ENCODE measurements around the gene TRAPPC12.

DNA sequence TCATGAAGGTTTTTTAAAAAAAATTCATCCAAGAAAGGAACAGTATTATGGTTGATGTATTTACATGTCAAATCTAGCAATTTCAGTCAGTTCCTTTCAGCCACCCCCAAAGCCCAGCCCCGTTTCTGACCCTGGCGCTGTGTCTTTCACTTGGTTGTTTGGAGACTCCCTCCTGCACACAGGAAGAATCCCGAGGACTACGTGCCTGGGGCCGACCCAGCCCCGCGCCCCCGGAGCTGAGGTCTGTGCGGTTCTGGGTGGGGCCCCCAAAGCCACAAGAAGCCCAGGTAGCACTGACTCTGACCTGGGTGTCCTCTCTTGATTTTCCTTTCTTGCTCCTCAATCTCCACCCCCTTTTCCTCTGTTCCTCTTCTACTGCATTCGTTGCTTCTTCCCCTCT, 49.1 kb downstream of the TRAPPC12 start:
- TF ChIP-seq, protein P1, sequence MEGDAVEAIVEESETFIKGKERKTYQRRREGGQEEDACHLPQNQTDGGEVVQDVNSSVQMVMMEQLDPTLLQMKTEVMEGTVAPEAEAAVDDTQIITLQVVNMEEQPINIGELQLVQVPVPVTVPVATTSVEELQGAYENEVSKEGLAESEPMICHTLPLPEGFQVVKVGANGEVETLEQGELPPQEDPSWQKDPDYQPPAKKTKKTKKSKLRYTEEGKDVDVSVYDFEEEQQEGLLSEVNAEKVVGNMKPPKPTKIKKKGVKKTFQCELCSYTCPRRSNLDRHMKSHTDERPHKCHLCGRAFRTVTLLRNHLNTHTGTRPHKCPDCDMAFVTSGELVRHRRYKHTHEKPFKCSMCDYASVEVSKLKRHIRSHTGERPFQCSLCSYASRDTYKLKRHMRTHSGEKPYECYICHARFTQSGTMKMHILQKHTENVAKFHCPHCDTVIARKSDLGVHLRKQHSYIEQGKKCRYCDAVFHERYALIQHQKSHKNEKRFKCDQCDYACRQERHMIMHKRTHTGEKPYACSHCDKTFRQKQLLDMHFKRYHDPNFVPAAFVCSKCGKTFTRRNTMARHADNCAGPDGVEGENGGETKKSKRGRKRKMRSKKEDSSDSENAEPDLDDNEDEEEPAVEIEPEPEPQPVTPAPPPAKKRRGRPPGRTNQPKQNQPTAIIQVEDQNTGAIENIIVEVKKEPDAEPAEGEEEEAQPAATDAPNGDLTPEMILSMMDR (IDR thresholded peaks at IDR 0.05), result no peak
- TF ChIP-seq EP300 (IDR thresholded peaks at IDR 0.05) (no peak), POLR2A (IDR thresholded peaks at IDR 0.05) (no peak)

Measured in tibial nerve (tissue), 4 donors.